NCI-H1436 (cell line): ENCODE measurements around the gene AK9.

Experiments used
- DNase-seq: peaks from one replicate; lab custom pipeline; 2025; lab: John Stamatoyannopoulos, UW

AK9 gene

GRCh38 chr6:109695468-109695867 lies 4.5 kb upstream of the AK9 start:
- peak; percentile 5 for DNase-seq

- no peak for DNase-seq
Measured at GRCh38 chr6:109693111-109693510, 2.1 kb upstream of the AK9 start.

DNA sequence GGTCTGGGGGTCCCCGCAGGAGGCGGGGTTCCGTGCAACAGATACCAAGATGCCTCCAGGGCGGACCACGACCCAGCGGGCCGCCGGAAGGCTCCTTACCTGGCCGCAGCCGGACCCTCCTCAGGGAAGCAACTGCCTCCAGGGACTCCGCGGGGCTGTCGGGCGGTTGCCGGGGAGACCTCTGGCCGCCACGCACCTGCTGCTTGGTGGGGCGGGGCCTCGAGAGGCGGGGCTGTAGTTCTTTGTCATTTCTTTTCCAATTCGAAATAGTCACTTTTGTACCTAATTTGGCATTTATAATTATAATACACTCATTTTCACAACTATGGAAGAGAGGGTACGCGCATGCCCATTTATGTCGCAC lies 647 bp downstream of the AK9 start:
- peak; percentile 75 for DNase-seq

DNA sequence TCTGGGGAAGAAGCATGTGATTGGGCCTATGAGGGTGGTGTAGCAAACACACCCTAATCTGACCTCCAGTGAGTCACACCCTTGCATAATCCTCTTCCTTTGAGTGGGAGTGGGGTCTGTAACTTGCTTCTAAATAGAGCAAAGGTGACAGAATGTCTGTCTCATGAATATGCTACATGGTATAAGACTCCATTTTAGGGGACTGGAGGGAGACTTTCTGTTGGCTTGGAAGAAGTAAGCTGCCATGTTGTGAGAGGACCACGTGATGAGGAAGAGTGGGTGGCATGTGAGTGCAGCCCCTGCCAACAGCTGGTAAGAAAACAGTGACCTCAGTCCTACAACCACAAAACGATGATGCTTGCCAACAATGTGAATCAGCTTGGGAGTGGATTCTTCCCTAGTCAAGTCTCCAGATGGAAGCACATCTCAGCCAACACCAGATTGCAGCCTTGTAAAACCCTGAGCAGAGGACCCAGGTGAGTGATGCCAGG lies 3.7 kb downstream of the AK9 start:
- no peak for DNase-seq

DNA sequence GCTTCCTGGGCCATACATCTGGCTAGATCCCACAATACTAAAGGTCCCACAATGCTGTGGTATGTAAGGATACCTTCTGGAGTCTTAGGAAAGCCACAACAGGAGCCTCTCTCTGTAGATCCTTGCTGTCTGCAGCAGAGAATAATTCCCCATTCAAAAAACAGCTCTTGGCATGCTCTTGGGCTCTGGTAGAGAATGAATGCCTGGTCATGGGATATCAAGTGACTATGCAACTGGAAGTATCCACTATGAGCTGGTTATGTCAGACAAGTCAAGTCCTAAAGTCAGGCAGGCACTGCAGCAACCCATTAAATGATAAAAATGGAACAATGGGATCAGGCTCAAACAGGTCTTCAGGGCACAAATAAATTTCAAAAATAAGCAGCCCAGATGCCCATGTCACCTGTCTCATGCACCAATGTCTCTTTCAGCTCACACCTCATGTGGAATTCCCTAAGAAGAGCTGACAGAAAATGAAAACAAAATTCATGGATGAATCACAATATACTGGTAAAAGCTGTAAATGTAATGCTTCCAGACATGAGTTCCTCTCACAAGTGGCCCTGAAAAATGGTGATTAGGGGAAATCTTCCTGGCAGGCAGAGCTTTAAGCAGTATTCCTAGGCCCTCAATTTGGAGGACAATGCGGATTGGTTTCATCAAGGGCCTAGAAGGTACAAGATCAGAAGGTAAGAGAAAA lies 4.3 kb downstream of the AK9 start:
- no peak for DNase-seq

DNA sequence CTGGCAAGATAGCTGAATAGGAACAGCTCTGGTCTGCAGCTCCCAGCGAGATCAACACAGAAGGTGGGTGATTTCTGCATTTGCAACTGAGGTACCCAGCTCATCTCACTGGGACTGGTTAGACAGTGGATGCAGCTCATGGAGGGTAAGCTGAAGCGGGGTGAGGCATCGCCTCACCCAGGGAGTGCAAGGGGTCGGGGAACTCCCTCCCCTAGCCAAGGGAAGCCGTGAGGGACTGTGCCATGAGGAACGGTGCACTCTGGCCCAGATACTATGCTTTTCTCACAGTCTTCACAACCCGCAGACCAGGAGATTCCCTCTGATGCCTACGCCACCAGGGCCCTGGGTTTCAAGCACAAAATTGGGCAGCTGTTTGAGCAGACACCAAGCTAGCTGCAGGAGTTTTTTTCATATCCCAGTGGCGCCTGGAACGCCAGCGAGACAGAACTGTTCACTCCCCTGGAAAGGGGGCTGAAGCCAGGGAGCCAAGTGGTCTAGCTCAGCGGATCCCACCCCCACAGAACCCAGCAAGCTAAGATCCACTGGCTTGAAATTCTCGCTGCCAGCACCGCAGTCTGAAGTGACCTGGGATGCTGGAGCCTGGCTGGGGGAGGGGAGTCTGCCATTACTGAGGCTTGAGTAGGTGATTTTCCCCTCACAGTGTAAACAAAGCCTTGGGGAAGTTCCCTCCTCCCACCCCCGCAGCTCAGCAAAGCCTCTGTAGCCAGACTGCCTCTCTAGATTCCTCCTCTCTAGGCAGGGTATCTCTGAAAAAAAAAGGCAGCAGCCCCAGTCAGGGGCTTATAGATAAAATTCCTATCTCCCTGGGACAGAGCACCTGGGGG lies 12.1 kb downstream of the AK9 start:
- DNase-seq: peak; percentile 62

DNA sequence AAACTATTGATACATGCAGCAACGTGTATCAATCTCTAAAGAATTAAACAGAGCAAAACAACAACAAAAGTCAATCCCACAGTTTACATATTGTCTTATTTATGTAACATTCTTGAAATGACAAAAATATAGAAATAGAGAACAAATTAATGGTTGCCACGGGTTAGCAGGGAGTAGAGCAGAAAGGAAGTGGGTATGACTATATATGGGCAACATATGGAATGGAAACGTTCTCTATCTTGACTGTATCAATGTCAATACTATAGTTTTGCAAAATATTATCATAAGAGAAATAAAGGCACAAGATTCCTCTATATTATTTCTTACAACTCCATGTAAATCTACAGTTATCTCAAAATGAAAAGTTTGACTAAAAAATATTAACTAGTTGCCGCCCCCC lies 12.8 kb downstream of the AK9 start:
- no peak for DNase-seq

- no peak for DNase-seq
Measured at GRCh38 chr6:109676724-109677123, 14.3 kb downstream of the AK9 start.

DNA sequence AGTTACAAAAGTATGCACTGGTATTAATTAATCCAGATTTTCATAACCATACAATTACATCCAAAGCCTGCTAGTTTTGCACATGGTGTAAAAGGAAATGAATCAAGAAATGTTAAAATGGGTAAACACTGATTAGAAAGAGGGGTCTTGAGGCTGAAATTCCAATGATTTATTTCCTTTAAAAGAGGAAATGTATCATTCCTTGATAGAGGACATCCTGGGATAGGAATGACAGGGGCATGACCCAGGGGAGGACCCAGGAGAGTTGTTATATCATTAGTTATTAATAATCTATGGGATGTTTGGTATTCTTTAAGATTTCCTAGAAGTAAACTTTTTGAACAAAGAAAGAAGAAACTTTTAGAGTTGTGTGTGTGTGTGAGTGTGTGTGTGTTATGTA lies 18.2 kb downstream of the AK9 start:
- DNase-seq: no peak

DNA sequence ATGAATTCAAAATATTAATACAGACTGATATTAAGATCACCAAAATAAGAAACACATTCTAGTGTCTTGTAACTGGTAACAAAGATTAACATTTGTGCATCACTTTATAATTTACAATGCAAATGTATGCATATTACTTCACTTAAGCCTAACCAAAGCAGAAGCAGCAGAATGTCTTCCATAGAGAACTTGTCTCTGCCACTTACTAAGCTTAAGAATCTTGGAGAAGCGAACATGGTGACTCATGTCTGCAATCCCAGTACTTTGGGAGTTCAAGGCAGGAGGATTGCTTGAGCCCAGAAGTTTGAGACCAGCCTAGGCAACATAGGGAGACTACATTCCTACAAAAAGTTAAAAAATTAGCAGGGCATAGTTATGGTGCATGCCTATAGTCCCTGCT lies 18.8 kb downstream of the AK9 start:
- no peak for DNase-seq

- no peak for DNase-seq
Measured at GRCh38 chr6:109671733-109672132, 19.3 kb downstream of the AK9 start.

DNA sequence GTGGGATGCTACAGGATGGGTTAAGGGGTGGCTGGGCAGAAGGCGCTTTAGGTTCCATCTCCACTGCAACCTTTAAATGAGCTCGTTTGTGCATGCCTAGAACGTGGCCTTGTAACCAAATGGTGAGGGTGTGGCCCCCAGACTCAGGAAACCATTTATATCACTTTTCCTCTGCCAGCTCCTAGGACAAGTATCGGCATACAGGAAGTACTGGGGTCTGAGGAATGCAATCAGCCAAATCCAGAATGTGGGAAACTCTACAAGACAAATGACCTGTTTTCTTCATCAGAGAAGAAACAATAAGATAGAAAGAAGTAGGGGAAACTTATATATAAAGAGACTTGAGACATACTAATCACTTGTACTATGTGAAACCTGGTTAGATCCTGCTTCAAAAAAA lies 21.2 kb downstream of the AK9 start:
- DNase-seq: no peak

- DNase-seq: no peak
Measured at GRCh38 chr6:109662192-109662591, 28.8 kb downstream of the AK9 start.

DNA sequence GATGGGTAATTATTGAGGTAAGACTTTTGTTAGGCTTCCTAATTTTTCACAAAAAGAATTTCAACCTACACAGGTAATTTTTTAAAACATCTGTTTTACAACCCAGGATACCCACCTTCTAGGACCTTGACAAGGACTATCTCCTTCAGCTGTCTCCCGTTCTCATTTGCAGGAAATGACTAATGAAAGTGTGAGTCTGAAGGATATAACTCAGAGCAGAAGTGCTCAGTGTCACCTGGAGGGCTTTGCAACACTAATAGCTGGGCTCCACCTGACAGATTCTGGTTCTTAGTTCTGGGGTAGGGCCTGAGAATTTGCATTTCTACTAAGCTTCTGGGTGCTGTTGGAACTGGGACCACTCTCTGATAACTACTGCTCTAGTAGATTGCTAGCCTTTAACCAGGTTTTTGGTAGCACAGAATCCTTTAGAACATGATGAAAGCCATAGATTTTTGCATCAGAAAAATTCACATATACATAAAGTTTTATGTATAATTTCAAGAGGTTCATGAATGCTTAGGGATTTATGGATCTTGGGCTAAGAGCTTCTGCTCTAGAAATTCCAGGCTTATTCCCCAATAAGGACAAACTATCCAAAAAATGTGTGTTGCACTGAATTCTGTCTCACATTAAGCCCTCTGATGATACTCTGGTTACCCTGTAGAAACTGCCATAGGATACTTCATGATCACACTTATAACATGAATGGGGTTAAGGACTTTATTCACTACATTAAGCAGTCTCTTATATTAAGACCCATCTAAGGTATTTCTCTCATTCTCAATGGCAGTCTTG lies 30.3 kb downstream of the AK9 start:
- no peak for DNase-seq

DNA sequence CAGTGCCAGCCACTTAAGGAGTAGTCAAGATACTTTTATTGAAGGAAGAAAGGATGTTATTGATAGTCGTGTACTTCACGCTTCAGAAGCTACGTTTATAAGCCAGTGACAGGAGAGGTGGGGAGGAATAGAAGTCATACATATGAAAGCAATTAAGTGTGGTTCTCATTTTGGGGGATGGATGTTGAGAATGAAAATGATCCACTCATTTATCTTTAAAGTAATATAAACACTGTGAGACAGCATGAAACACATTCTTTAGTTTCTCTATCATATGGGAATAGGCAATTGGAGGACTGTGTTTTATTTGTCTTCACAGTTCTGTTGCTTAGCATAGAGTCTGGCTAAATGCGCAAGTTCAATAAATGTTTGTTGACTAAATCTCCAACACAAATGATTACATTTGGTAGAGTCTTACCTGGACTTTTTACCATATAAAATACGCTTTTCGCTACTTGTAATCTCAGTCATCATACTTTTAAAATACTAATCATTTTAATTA lies 35.2 kb downstream of the AK9 start:
- no peak for DNase-seq

DNA sequence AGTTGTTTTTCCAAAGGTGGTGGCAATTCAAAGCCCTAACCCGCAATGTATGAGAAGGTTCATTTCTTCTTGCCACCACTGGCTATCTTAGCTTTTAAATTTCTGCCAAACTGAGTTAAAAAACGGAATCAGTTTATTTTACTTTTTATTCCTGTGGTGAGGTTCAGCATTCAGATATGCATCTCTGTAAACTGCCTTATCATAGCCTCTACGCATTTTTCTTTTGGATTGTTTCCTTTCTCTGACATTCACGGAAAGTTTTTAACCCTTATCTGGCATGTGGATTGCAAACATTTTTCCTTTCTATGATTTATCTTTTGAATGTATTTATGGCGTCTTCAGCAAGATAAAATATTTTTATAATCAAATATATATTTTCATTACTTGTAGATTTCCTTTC lies 37.7 kb downstream of the AK9 start:
- DNase-seq: no peak

GRCh38 chr6:109644131-109644530 lies 46.9 kb downstream of the AK9 start:
- no peak for DNase-seq

GRCh38 chr6:109632405-109632804 lies 58.6 kb downstream of the AK9 start:
- DNase-seq: no peak

DNA sequence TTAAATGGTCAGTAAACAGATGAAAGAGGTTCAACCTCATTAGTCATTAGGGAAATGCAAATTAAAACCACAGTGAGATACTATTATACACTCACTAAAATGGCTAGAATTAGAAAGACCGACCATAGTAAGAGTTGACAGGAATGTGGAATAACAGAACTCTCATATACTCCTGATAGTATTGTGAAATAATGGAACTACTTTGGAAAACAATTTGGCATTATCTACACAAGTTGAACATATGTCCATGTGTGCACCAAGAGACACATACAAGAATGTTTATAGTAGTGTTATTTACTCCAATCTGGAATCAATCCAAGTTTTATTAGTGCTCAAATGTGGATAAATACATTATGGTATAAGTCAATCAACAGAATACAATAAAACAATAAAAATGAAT lies 59.6 kb downstream of the AK9 start:
- no peak for DNase-seq

DNA sequence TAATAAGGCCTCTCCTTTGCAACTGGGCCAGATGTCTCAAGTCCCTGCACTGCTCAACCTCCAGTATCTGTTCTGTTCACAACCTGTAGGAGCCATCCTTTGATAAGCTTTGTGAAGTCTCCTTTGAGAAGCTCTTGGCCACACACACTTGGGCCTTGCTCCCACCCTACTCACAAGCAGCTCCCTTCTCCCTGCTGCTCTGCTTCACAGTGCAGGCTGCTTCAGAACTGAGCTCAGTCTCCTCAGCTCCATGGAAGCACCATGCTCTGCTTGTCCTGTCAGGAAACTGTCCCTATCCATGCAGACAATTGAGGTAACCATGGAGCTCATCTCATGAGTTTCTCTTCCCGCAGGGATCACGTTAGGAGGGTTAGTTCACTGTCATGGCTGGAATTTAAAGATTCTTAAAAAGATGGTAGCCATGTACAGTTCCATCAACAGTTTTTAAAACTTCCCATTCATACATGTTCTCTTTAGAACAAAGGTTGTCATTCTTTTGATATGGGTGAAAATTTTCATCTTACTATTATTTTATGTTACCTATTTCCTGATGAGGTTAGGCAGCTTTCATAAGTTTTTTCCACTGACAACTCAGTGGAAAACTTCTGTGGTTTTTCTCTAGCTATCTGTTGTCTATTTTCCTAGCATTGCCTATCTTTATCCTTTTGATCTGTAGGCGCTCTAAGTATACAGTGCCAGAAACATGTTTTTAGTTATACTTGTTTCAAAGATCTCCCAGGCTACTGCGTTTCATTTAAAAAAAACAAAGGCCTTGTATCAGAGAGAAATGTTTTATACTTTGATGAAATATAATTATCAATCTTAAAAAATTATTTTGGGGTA lies 62.6 kb downstream of the AK9 start:
- DNase-seq: no peak

- no peak for DNase-seq
Measured at GRCh38 chr6:109626311-109626710, 64.7 kb downstream of the AK9 start.

DNA sequence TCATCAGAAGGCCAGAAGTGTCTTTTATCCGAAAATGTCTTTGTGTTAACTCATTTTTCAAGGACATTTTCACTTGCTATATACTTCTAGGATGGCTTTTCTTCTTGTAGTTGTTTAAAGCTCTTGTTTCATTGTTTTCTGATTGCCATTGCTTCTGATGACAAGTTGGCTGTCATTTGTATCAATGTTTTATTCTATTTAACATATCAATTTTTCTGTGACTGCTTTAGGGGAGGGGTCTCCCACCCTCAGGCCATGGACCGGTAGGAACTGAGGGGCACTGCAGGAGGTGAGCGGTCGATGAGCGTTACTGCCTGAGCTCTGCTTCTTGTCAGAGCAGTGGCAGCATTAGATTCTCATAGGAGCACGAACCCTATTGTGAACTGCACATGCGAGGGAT lies 65.8 kb downstream of the AK9 start:
- no peak for DNase-seq
